Suppressor macrophage (primary cell): ENCODE results near the gene SNAPC4.
"Not testable (repeated sequence)": the region's sequence is repeated elsewhere in the genome, so short reads cannot be mapped to it uniquely, and the experiment has no call there.

Experiments
- DNase-seq, 4 experiments: peaks; one replicate each; pipeline ENCODE4 v3.0.0-alpha.2; 2020 to 2022

SNAPC4 gene

GRCh38 chr9:136353088-136353487 is 46.9 kb downstream of the SNAPC4 start:
- DNase-seq = no peak

- no peak for DNase-seq
These were observed 47.3 kb downstream of the SNAPC4 start for GRCh38 chr9:136352682-136353081.

GRCh38 chr9:136351868-136352267 is 48.1 kb downstream of the SNAPC4 start:
- DNase-seq = not testable (repeated sequence)

GRCh38 chr9:136351252-136351800 is 48.6 kb downstream of the SNAPC4 start:
- DNase-seq = no peak
